HL-60 (cell line): ENCODE results near the gene FOXD1.

ENCODE experiments used
- DNase-seq, 2 experiments: peaks; one replicate each; pipeline ENCODE4 v3.0.0-alpha.2; 2010 to 2020; ENCODE audit warnings: low read depth in 1 of 2, low spot score in 1 of 2
- H3K27ac ChIP-seq: fragments of 250-450 bp; sonication (Bioruptor Pico); replicated peaks from 2 replicates; pipeline ENCODE4 v1.5.1; 2020; ENCODE audit warnings: mild to moderate bottlenecking, moderate library complexity
- H3K27me3 ChIP-seq: fragments of 250-450 bp; sonication (Bioruptor Pico); 2 replicates; pipeline ENCODE4 v1.5.1; 2021; ENCODE audit warnings: mild to moderate bottlenecking, moderate library complexity; ENCODE audit not compliant: insufficient read depth, poor library complexity, severe bottlenecking
- H3K4me3 ChIP-seq: replicated peaks from 2 replicates; pipeline ENCODE4 v1.5.1; 2011; ENCODE audit warnings: mild to moderate bottlenecking, control low read depth, low read length; ENCODE audit not compliant: insufficient read depth
- GABPA ChIP-seq: IDR thresholded peaks from 2 replicates; pipeline ENCODE4 v1.6.1; 2012; ENCODE audit warnings: low read depth
- POLR2AphosphoS5 ChIP-seq: IDR thresholded peaks from 2 replicates; pipeline ENCODE4 v1.6.1; 2012; ENCODE audit warnings: low read depth
- SPI1 ChIP-seq: IDR thresholded peaks from 2 replicates; pipeline ENCODE4 v1.6.1; 2012; ENCODE audit warnings: low read depth, mild to moderate bottlenecking, borderline replicate concordance
- TF ChIP-seq, protein P1 (sequence below): IDR thresholded peaks from one replicate; pipeline ENCODE4 v1.5.1; 2011; ENCODE audit warnings: low read length, control low read depth, inconsistent platforms; ENCODE audit not compliant: insufficient read depth
- TF ChIP-seq, protein P2 (sequence below): IDR thresholded peaks from 2 replicates; pipeline ENCODE4 v1.6.1; 2012; ENCODE audit warnings: low read depth; ENCODE audit not compliant: insufficient replicate concordance

The FOXD1 gene

DNA sequence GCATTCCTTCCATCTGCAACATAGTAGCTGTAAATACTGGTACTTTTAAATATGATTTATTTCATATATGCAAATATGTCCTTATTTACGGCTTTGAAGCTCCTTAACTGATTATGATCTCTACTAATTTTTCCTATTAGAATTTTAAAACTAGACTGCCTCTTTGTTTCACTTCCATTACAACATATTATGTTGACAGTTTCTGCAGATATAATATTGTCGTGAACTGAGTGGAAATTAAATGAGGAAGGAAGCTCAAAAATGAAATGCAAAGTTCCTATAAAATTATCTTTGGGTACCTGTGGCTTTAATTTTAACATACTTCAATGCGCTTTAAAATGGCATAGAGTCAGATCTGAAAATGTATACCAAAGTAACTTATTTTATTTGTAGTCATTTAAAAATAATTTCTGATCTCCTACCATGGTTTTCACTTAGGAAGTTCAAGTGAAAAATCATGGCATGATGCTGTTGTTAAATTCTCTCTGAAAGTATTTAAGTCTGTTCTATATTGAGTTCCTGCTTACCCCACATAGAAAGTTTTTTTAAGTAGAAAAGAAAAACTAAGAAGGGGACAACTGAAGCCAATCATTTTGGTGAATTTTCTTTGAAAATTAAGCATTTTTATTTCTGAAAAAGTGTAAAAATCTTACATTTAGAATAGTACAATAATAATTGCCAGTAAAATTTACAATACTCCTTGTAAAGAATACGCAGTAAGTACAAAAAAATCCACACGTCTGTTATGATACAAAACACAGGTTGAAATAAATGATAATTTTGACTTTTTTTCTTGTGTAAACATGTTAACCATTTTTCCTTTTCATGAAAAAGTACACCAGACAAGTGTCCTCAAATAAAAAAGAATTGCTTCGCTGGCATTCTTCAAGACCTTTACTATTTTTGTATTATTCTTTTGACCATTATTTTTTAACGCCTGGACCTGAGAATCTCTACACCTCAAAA lies 2.6 kb downstream of the FOXD1 start:
- TF ChIP-seq SPI1 (no peak), POLR2AphosphoS5 (no peak), GABPA (no peak)
- TF ChIP-seq, protein P1, sequence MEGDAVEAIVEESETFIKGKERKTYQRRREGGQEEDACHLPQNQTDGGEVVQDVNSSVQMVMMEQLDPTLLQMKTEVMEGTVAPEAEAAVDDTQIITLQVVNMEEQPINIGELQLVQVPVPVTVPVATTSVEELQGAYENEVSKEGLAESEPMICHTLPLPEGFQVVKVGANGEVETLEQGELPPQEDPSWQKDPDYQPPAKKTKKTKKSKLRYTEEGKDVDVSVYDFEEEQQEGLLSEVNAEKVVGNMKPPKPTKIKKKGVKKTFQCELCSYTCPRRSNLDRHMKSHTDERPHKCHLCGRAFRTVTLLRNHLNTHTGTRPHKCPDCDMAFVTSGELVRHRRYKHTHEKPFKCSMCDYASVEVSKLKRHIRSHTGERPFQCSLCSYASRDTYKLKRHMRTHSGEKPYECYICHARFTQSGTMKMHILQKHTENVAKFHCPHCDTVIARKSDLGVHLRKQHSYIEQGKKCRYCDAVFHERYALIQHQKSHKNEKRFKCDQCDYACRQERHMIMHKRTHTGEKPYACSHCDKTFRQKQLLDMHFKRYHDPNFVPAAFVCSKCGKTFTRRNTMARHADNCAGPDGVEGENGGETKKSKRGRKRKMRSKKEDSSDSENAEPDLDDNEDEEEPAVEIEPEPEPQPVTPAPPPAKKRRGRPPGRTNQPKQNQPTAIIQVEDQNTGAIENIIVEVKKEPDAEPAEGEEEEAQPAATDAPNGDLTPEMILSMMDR = no peak
- TF ChIP-seq, protein P2, sequence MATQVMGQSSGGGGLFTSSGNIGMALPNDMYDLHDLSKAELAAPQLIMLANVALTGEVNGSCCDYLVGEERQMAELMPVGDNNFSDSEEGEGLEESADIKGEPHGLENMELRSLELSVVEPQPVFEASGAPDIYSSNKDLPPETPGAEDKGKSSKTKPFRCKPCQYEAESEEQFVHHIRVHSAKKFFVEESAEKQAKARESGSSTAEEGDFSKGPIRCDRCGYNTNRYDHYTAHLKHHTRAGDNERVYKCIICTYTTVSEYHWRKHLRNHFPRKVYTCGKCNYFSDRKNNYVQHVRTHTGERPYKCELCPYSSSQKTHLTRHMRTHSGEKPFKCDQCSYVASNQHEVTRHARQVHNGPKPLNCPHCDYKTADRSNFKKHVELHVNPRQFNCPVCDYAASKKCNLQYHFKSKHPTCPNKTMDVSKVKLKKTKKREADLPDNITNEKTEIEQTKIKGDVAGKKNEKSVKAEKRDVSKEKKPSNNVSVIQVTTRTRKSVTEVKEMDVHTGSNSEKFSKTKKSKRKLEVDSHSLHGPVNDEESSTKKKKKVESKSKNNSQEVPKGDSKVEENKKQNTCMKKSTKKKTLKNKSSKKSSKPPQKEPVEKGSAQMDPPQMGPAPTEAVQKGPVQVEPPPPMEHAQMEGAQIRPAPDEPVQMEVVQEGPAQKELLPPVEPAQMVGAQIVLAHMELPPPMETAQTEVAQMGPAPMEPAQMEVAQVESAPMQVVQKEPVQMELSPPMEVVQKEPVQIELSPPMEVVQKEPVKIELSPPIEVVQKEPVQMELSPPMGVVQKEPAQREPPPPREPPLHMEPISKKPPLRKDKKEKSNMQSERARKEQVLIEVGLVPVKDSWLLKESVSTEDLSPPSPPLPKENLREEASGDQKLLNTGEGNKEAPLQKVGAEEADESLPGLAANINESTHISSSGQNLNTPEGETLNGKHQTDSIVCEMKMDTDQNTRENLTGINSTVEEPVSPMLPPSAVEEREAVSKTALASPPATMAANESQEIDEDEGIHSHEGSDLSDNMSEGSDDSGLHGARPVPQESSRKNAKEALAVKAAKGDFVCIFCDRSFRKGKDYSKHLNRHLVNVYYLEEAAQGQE = no peak
- H3K27me3 ChIP-seq = peaks cover 31% of the 10 kb centered on the region
- H3K4me3 ChIP-seq = no peak overlapping the region
- no peak overlapping the region for H3K27ac ChIP-seq
- no peak for DNase-seq

DNA sequence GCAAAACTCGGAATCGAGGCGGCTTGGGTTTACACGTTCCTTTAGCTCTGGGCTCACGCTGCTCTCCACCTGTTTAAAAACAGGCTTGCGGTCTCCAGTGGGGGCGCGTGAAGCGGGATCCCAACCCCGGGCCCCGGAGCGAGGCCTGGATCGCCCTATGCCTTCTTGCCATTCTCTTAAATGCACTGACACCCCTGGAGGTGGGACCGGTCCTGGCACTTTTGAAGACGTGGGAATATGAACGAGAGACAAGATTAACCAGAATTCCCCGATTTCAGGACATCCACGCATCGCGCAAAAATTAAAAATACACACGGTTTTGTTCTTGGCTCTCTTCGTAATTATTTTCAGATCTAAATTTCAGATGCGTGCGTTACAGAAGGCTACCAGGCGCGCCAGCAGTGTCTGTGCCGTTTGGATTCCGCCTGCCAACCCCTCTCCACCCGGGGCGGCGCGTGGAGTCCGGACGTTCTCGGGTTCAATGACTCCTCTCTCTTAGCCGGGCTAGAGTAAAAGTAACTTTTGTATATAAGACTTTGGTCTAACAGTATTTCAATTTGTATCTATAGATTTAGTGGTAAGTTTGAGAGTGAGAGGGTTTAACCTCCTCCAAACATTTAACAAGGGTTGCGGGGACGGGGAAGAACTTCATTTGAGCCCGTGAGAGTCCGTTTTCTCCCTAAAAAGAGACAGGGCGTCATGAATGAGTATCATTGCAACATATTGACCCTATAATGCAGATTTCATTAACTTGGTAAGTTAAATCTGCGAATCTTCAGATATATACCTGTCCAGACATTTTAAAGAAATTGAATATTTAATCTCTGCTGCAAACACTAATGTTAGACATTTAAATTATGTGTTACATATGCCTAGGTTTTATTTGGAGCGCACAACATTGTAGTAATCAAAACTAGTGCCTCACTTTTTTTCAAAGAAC lies 3.8 kb downstream of the FOXD1 start:
- Histone ChIP-seq H3K27me3 (peaks cover 25% of the 10 kb centered on the region), H3K4me3 (no peak overlapping the region), H3K27ac (no peak overlapping the region)
- no peak for DNase-seq
- TF ChIP-seq POLR2AphosphoS5 = no peak
- TF ChIP-seq, protein P2 = no peak
- no peak for TF ChIP-seq SPI1
- no peak for TF ChIP-seq GABPA
- TF ChIP-seq, protein P1 = no peak

DNA sequence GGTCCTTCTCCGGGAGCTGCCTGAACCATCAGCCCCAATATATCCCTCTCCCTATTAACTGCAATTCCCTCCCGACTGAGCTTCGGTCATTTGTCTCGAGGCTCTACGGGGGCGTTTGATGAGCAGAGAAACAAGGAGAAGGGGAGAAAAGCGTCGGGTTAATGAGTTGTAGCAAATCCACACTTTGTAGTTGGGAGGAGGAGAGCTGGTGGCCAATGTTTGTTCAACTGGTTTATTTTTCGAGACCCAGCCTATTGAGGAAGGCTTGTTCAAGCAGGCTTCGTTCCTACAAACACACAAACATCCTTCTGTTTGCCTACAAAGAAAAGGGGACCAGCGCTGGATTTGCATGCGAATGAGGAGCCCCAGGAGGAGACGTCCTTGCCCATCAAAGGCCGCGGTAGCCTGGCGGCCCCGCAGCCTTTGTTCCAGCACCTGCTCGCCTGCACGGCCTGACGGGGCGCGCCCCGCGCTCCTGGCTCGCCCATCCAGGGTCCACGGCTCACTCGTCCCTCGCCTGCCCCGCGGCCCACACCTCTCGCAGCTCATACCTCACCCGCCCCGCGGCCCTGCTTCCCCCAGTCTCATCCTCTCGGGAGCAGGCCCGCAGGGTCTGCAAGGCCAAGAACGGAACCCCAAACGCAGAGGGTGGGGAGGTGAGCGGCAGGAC lies 4.6 kb downstream of the FOXD1 start:
- DNase-seq = no peak
- H3K27ac ChIP-seq = no peak overlapping the region
- TF ChIP-seq POLR2AphosphoS5 = no peak
- TF ChIP-seq, protein P2 = no peak
- no peak for TF ChIP-seq GABPA
- TF ChIP-seq SPI1 = no peak
- TF ChIP-seq, protein P1 = no peak
- peaks cover 23% of the 10 kb centered on the region for H3K27me3 ChIP-seq
- H3K4me3 ChIP-seq = no peak overlapping the region
